ENCODE data around the gene ARRB1.
A peak's percentile ranks its signal among the peaks of the same experiment; 100 is the strongest.

ARRB1 gene

DNA sequence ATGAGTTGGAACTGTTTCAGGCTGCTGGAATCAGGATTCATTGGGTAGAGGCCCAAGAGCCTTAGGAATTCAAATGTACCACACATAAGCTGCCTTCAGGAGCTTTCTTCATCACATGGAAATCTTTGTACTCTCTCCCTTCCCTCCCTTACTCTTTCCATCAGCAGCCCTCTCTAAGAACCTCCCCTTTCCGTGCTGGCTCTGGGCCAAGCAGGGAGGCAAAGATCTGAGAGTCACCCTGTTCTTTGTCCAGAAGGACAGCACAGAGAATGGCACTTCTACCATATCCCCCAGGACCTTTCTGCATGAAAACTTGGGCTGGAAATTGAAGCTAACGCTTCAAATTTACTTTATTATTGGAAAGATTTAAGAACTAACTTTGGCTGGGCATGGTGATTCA lies 131.6 kb downstream of the ARRB1 start:
- DNase-seq = peak in 1 of 3 experiments; percentile 22

DNA sequence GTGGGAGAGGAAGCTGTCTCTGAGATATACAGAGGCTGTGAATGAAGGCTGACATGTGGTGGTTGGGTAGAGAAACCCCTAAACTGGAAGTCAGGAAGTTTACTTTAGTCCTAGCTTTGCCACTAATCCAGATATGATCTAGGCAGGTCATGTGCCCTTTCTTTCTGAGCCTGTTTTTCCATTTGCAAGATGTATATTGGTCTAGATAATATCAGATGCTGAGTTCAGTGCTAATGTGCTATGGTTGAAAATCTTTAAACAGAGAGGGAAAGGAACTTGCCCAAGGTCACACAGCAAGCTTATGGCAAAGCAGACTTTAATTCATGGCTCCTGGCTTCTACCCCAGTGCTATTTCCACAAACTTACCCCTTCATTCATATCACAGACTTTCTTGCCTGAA lies 136.6 kb downstream of the ARRB1 start:
- DNase-seq = no peak

DNA sequence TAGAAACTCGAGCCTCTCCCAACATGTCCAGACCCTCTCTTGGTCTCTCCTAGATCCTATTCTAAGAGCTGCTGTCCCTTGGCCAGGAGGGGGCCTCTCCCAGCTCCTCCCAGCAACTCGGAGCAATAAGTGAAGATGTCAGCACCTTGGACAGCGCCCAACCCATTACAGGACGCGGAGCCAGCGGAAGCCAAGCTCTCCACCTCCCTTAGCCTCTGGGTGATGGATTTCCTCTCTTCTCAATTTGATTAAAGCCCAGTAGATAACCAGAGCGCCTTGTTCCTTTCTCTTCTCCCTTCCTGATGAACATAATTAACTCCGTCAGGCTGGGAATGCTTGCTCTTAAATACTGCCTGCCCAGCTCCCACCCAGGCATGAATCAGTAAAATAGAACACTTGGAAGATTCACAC lies 137.0 kb downstream of the ARRB1 start:
- no peak for DNase-seq

Measured in NCI-H1417 (cell line).